HepG2 (cell line): ENCODE results near the gene TNN. TPM values are rescaled to one million over a fixed set of nuclear protein-coding genes. Genes with fewer than 3 reads are reported as not detected.

ENCODE experiments used
- ATAC-seq: fragments of 200-7000 bp; cut with Tn5 transposase; 3 replicates; pipeline ENCODE4 v1.9.1; 2020; ENCODE audit warnings: mild to moderate bottlenecking, moderate library complexity
- BruUV-seq: library from RNA; stranded (reverse); fragments of 400-500 nt; replicated peaks from 2 replicates; lab custom pipeline; 2021; lab: Mats Ljungman, UMichigan
- CTCF ChIA-PET: fragments of 300-600 bp; formaldehyde crosslinking; extraction: SDS; loops from one replicate; lab custom pipeline; 2021; ENCODE audit warnings: low total read pairs, inconsistent platforms, low intra/inter-chr PET ratio; lab: Yijun Ruan, JAX
- POLR2A ChIA-PET: fragments of 350-600 bp; sonication (Branson Sonifier 250); formaldehyde crosslinking; loops from one replicate; lab custom pipeline; 2020; ENCODE audit warnings: antibody characterized with exemption, inconsistent platforms; lab: Yijun Ruan, JAX
- DNase-seq: peaks from one replicate; pipeline ENCODE4 v3.0.0-alpha.2; 2015; ENCODE audit warnings: low spot score
- FAIRE-seq: peaks from 3 replicates; lab custom pipeline; 2011; peaks lifted over from hg19 to GRCh38; lab: Jason Lieb, UNC
- H2AFZ ChIP-seq: one replicate; pipeline ENCODE4 v1.6.1; 2011; ENCODE audit warnings: low read length, inconsistent platforms
- H3K27ac ChIP-seq: fragments of 300-600 bp; 3 replicates; pipeline ENCODE4 v1.8.0; 2011; ENCODE audit warnings: mixed run types, mild to moderate bottlenecking, mixed read lengths, low read length, inconsistent platforms; ENCODE audit not compliant: insufficient read depth; ENCODE audit errors: extremely low read length
- H3K27me3 ChIP-seq, 2 experiments: fragments of 200-600 bp in 1 of 2; 2 replicates in 1 of 2; 3 replicates in 1 of 2; pipeline versions ENCODE4 v1.6.0 to v1.8.0; 2011; ENCODE audit warnings: low read length in 2 of 2, mild to moderate bottlenecking in 2 of 2, moderate library complexity in 2 of 2, inconsistent platforms in 1 of 2; ENCODE audit not compliant: insufficient read depth in 2 of 2, control insufficient read depth in 1 of 2
- H3K36me3 ChIP-seq, 2 experiments: fragments of 200-600 bp in 1 of 2; replicated peaks in 1 of 2; 2 replicates in 1 of 2; 3 replicates in 1 of 2; pipeline versions ENCODE4 v1.5.1 to v1.8.0; 2011; ENCODE audit warnings: low read length in 2 of 2, inconsistent platforms in 1 of 2; ENCODE audit not compliant: insufficient read depth in 2 of 2, control insufficient read depth in 1 of 2
- H3K4me1 ChIP-seq: 2 replicates; pipeline ENCODE4 v1.5.1; 2012; ENCODE audit warnings: low read length, inconsistent platforms; ENCODE audit not compliant: insufficient read depth
- H3K4me2 ChIP-seq: 2 replicates; pipeline ENCODE4 v1.6.0; 2011; ENCODE audit warnings: low read depth, low read length, inconsistent platforms
- H3K4me3 ChIP-seq, 3 experiments: fragments of 200-600 bp in 1 of 3; sonication (generic), shearing (Covaris generic) in 1 of 3; replicated peaks in 1 of 3; 2 replicates each; pipeline ENCODE4 v1.5.1; 2011 to 2016; ENCODE audit warnings: low read length in 3 of 3, inconsistent platforms in 2 of 3, low read depth in 2 of 3, mild to moderate bottlenecking in 2 of 3, control low read depth in 1 of 3, mixed read lengths in 1 of 3; ENCODE audit not compliant: insufficient read depth in 1 of 3
- H3K79me2 ChIP-seq: one replicate; pipeline ENCODE4 v1.6.1; 2011; ENCODE audit warnings: low read length, inconsistent platforms; ENCODE audit not compliant: insufficient read depth
- H3K9ac ChIP-seq: 2 replicates; pipeline ENCODE4 v1.6.0; 2011; ENCODE audit warnings: mild to moderate bottlenecking, low read depth, low read length, inconsistent platforms; ENCODE audit not compliant: insufficient read depth
- H3K9me3 ChIP-seq: 2 replicates; pipeline ENCODE4 v1.5.1; 2012; ENCODE audit warnings: mild to moderate bottlenecking, low read length
- H4K20me1 ChIP-seq: 2 replicates; pipeline ENCODE4 v1.6.0; 2011; ENCODE audit warnings: inconsistent platforms, mild to moderate bottlenecking, low read length, moderate library complexity; ENCODE audit not compliant: insufficient read depth
- CHD2 ChIP-seq: IDR thresholded peaks from 2 replicates; pipeline ENCODE4 v1.6.1; 2011; ENCODE audit warnings: low read depth, low read length, improper control_type of control experiment
- E2F2 ChIP-seq: sonication (generic); formaldehyde crosslinking; IDR thresholded peaks from 2 replicates; pipeline ENCODE4 v1.4.0; 2020; ENCODE audit warnings: missing genetic modification reagents, borderline replicate concordance
- HNRNPL ChIP-seq: fragments of 200-400 bp; formaldehyde crosslinking; IDR thresholded peaks from 2 replicates; pipeline ENCODE4 v1.6.1; 2017; ENCODE audit warnings: mild to moderate bottlenecking, low read depth, low read length
- MIER3 ChIP-seq: IDR thresholded peaks from 2 replicates; pipeline ENCODE4 v1.6.1; 2016; ENCODE audit warnings: missing compliant biosample characterization, borderline replicate concordance
- NCOA5 ChIP-seq: sonication (generic); formaldehyde crosslinking; IDR thresholded peaks from 2 replicates; pipeline ENCODE4 v1.4.0; 2020; ENCODE audit warnings: missing genetic modification reagents
- PCBP2 ChIP-seq: fragments of 200-400 bp; formaldehyde crosslinking; optimal IDR thresholded peaks from 2 replicates; pipeline ENCODE3; 2018; ENCODE audit warnings: low read length, low read depth; ENCODE audit not compliant: poor library complexity, severe bottlenecking
- RAD51 ChIP-seq: fragments of 450-650 bp; IDR thresholded peaks from 2 replicates; pipeline ENCODE4 v1.6.1; 2016; ENCODE audit warnings: borderline replicate concordance
- RARA ChIP-seq: IDR thresholded peaks from 2 replicates; pipeline ENCODE4 v1.6.1; 2016; ENCODE audit warnings: missing genetic modification reagents, missing compliant biosample characterization
- RFXAP ChIP-seq: sonication (generic); formaldehyde crosslinking; IDR thresholded peaks from 2 replicates; pipeline ENCODE4 v1.4.0; 2020; ENCODE audit warnings: missing genetic modification reagents, borderline replicate concordance
- SP140L ChIP-seq: sonication (generic); formaldehyde crosslinking; IDR thresholded peaks from 2 replicates; pipeline ENCODE4 v1.4.0; 2020; ENCODE audit warnings: missing genetic modification reagents, borderline replicate concordance
- TBP ChIP-seq: sonication (generic); formaldehyde crosslinking; IDR thresholded peaks from 2 replicates; pipeline ENCODE4 v1.5.0; 2020; ENCODE audit warnings: missing genetic modification reagents
- TEAD2 ChIP-seq: sonication (generic); formaldehyde crosslinking; IDR thresholded peaks from 2 replicates; pipeline ENCODE4 v1.9.0; 2021; ENCODE audit warnings: missing genetic modification reagents
- ZNF143 ChIP-seq: sonication (generic); formaldehyde crosslinking; IDR thresholded peaks from 2 replicates; pipeline ENCODE4 v1.4.0; 2020; ENCODE audit warnings: missing genetic modification reagents
- ZNF234 ChIP-seq: sonication (generic); formaldehyde crosslinking; conservative IDR thresholded peaks from 2 replicates; pipeline ENCODE4 v1.5.1; 2020; ENCODE audit warnings: mild to moderate bottlenecking, missing genetic modification reagents
- ZNF282 ChIP-seq: fragments of 450-650 bp; IDR thresholded peaks from 2 replicates; pipeline ENCODE4 v1.6.1; 2018; ENCODE audit not compliant: partially characterized antibody
- ZNF432 ChIP-seq: sonication (generic); formaldehyde crosslinking; IDR thresholded peaks from 2 replicates; pipeline ENCODE4 v1.5.0; 2020; ENCODE audit warnings: missing genetic modification reagents, mild to moderate bottlenecking, borderline replicate concordance
- WGBS: methylation state at CpG from one replicate; pipeline ENCODE4 v1.1.6; 2017; ENCODE audit warnings: low lambda C conversion rate; 5-methylcytosine and 5-hydroxymethylcytosine counted together
- in situ Hi-C: cut with HindIII; loops from 2 replicates; pipeline ENCODE4 v1.10.0; 2017; ENCODE audit warnings: low pct_unique_long_range_greater_than_20kb; ENCODE audit not compliant: extremely low pct_ligation_motif_present
- intact Hi-C: fragments of 100-400 bp; cut with micrococcal nuclease; formaldehyde crosslinking; loops from one replicate; pipeline ENCODE4 v1.10.0; 2022; ENCODE audit not compliant: unreplicated experiment
- polyA plus RNA-seq, 8 experiments: library from polyadenylated mRNA; depleted of rRNA in 3 of 8; stranded (reverse) in 7 of 8; unstranded in 1 of 8; fragments of >200 nt; fragmentation: Illumina TruSeq in 4 of 8; extraction: Trizol in 4 of 8; gene quantifications; 2 replicates each; pipeline versions ENCODE4 v1.2.1 to v1.2.3, GENCODE V29; 2011 to 2016; ENCODE audit warnings: low read depth in 4 of 8, missing spikeins in 1 of 8, mixed read lengths in 1 of 8; ENCODE audit not compliant: insufficient read depth in 1 of 8
- total RNA-seq, 5 experiments: library from RNA; depleted of rRNA; stranded (reverse); fragments of >200 nt; fragmentation: Illumina TruSeq; extraction: Trizol; gene quantifications; 2 replicates each; pipeline ENCODE4 v1.2.3, GENCODE V29; 2016; ENCODE audit warnings: low read depth in 1 of 5

TNN gene
- total and polyA plus RNA-seq, 2 of the 13 experiments (the other 11 are each of a cell fraction or from before 2014, with no cell fraction given), result not detected

- WGBS, result 47% methylated on average over 4 of the region's 6 CpGs
- Histone ChIP-seq H3K9ac (no peak overlapping the region), H3K4me2 (no peak overlapping the region)
- in situ Hi-C loops, result no loop called here
- TF ChIP-seq RARA (CRISPR knock-in tag), result no peak
- TF ChIP-seq CHD2, result no peak
- no peak for TF ChIP-seq PCBP2
- TF ChIP-seq HNRNPL, result no peak
- no peak for TF ChIP-seq RAD51
- TF ChIP-seq TBP (CRISPR knock-in tag), result no peak
- TF ChIP-seq TEAD2 (CRISPR knock-in tag), result no peak
- TF ChIP-seq RFXAP (CRISPR knock-in tag), result no peak
- no peak for TF ChIP-seq ZNF282
- no peak for TF ChIP-seq E2F2 (CRISPR knock-in tag)
- TF ChIP-seq ZNF234 (CRISPR knock-in tag), result no peak
- TF ChIP-seq SP140L (CRISPR knock-in tag), result no peak
- TF ChIP-seq NCOA5 (CRISPR knock-in tag), result no peak
- no peak for TF ChIP-seq MIER3
- TF ChIP-seq ZNF143 (CRISPR knock-in tag), result no peak
- TF ChIP-seq ZNF432 (CRISPR knock-in tag), result no peak
- TF ChIP-seq, all 625 proteins: peak for 0
- Histone ChIP-seq H3K4me3 (no peak overlapping the region), H4K20me1 (no peaks in the 10 kb centered on the region), H3K36me3 (no peaks in the 10 kb centered on the region), H3K27ac (no peak overlapping the region), H3K9me3 (no peaks in the 10 kb centered on the region), H2AFZ (no peak overlapping the region), H3K79me2 (no peaks in the 10 kb centered on the region), H3K27me3 (no peaks in the 10 kb centered on the region; a peak in 1 of 5 replicates), H3K4me1 (peaks cover 9% of the 10 kb centered on the region)
- no peak for DNase-seq
- intact Hi-C loops, result no loop called here
- FAIRE-seq, result no peak
- ChIA-PET POLR2A (no interaction called here), CTCF (no interaction called here)
- no peak for ATAC-seq
- BruUV-seq, result no TSS peak
Observed at GRCh38 chr1:175035865-175036264, 31.8 kb upstream of the TNN start.
